Testis (tissue), 2 donors: Measurements from ENCODE around the gene MET.

ENCODE experiments used
- CTCF ChIP-seq, 3 experiments: fragments of 450-650 bp in 2 of 3; fragments of 200-600 bp in 1 of 3; sonication (generic) in 1 of 3; IDR thresholded peaks; one replicate each; pipeline ENCODE4 v1.5.1; 2016 to 2019; ENCODE audit warnings: antibody characterized with exemption in 3 of 3, mild to moderate bottlenecking in 2 of 3, moderate library complexity in 1 of 3
- POLR2A ChIP-seq: fragments of 450-650 bp; IDR thresholded peaks from one replicate; pipeline ENCODE4 v1.6.1; 2017; ENCODE audit warnings: antibody characterized with exemption, mild to moderate bottlenecking, moderate library complexity

DNA sequence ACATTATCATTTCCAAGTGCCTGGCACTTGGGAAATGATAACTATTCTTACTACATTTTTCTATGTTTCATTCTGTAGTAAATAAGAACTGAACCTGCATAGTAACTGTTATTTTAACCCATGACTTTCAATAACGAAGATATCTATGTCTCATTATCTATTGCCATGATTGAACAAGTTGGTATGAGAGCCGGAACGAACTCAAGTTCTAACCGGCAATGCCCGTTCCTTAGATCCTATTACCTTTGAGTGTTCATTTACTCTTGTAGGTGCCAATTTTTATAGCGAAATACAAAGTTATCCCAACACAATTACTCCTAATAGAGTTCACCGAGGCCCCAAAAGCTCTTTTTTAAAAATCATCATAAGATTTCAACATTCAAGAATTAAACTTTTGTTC lies 885 bp upstream of the MET start:
- TF ChIP-seq CTCF (IDR thresholded peaks at IDR 0.05) (no peak), POLR2A (no peak)
